Right lung (tissue), 5 donors: ENCODE data around the gene NEUROD4. TPM values are rescaled to one million over a fixed set of nuclear protein-coding genes. Genes with fewer than 3 reads are reported as not detected.

Experiments used
- DNase-seq, 2 donors: peaks; one replicate each; pipeline ENCODE4 v3.0.0-alpha.2; 2013
- polyA plus RNA-seq, 5 donors: library from polyadenylated mRNA; unstranded; fragments of 120-200 nt; gene quantifications; one replicate each; pipeline versions ENCODE4 v1.2.1 to v1.2.3, GENCODE V29; 2013; ENCODE audit warnings: inconsistent platforms in 1 of 5, low replicate concordance in 1 of 5; ENCODE audit not compliant: insufficient read length in 5 of 5, insufficient read depth in 1 of 5

NEUROD4 gene
- polyA plus RNA-seq, 5 donors, result 0.04 to 0.09 TPM; not detected in 3

DNA sequence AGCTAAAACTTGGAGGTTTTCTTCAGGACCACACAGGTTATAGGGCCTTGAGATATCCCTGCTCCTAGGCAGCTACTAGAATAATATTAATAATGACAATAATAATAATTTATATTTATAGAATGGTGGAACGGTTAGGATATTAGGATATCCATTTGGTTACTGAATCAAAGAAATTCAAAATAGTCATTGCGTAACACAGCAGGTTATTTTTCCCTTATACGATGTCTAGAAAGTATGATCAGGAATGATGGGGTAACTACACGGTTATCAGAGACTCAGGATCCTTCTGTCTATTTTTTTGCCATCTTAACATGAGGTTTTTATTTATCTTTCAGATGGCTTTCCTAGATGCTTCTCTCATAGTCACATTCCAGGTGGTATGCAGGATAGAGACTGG lies 39.0 kb downstream of the NEUROD4 start:
- no peak for DNase-seq

- no peak for DNase-seq
These were observed 40.7 kb downstream of the NEUROD4 start for GRCh38 chr12:55060470-55060869.

DNA sequence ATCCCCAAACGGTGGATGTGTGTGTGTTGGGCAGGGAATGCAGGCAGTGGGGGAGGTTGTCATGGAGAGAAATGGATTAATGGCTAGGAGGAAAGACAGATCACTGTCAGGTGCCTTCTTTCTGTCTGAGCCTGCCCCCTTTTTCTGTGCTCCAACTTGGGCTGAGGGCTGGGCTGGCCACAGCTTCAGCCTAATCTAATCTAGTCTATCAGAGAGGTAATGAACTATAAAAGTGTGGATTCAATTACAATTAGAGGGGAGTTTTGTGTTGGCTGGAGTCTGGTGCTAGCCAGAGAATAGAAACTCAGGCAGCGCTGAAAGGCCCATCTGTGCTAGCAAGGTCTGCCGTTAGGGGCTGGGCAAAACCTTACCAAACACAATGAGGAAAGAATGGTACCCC lies 41.2 kb downstream of the NEUROD4 start:
- no peak for DNase-seq

GRCh38 chr12:55063291-55063690 lies 43.5 kb downstream of the NEUROD4 start:
- no peak for DNase-seq

- DNase-seq, result no peak
These were observed 45.8 kb downstream of the NEUROD4 start for GRCh38 chr12:55065535-55065934.

DNA sequence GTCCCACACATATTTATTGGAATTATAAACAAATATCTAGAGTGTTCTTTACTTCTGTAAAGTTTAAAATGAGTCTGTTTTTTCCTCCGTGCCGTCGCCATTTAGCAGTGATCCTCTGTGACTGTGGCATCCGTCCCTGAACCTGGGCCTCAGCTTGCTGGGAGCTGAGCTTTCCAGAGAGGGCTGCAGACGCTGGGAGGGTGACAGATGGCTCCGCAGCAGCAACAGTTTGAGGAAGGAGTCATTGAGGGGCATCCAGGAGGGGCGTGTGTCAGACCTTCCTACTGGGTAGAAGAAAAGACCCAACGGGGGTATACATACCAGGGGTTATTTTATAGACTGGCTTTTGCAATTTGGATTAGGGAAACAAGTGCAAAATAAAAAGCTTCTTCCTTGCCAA lies 47.9 kb downstream of the NEUROD4 start:
- no peak for DNase-seq

DNA sequence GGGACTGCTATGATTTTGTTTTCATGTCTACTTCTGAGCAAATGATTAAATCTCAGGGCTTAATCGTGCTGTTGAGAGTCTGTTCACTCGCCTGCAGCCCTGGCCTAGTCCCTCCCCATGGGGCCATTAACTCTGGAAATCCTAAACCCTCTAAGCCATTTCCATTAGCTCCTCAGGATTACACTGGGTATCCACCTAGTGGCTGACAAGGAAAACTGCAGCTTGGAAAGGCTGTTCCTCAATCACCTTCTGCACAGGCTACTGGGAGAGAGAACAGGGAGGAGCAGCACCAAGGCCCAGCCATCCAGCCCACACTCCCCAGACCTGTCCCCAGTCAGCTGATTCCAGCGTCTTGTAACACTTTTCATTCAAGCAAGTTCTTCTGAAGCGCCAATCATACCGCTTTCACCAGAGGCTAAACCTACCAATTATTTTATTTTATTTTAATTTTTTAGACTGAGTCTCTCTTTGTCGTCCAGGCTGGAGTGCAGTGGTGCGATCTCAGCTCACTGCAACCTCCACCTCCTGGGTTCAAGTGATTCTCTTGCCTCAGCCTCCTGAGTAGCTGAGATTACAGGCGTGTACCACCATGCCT lies 48.7 kb downstream of the NEUROD4 start:
- peak; percentile 6 to 9 for DNase-seq

- no peak for DNase-seq
These were observed 52.3 kb downstream of the NEUROD4 start for GRCh38 chr12:55072083-55072482.

- peak; percentile 39 to 56 for DNase-seq
These were observed 53.6 kb downstream of the NEUROD4 start for GRCh38 chr12:55073043-55074022.

DNA sequence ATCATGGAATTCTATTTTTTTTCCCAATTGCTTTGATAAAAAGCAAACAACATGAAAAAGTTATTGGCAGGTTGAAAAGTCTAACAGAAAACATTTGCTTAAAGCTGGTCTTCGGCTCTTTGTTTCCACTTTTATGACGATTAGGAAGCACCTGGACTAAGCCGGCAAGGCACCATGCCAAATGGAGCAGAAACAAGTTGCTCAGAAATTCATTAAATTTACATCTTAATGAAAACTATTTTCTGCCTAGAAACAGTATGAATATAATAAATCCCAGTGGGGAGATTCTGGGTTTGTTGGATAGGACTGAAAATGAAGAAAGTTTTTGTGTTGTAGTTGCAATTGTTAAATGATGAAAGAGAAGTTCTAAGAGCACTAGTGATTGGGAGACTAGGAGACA lies 55.0 kb downstream of the NEUROD4 start:
- DNase-seq, result peak in 1 of 2 donors; percentile 7

Other genes with a start within 250 kb of the NEUROD4 start
- gene MUCL1, start 165.5 kb upstream of the NEUROD4 start, polyA plus RNA-seq, result not detected
- 1 to 10 TPM in 2 of 5 donors, under 1 TPM in 3; 0.73 to 1.3 (median 0.86) TPM for gene TESPA1, start 35.2 kb upstream of the NEUROD4 start, polyA plus RNA-seq
- not detected for gene OR9K2, start 106.4 kb downstream of the NEUROD4 start, polyA plus RNA-seq
- gene OR10A7, start 201.1 kb downstream of the NEUROD4 start, polyA plus RNA-seq, result not detected
- gene OR6C74, start 224.6 kb downstream of the NEUROD4 start, polyA plus RNA-seq, result not detected